ENCODE results near the gene RAPGEF5. TPM values are rescaled to one million over a fixed set of nuclear protein-coding genes. Genes with fewer than 3 reads are reported as not detected.

RAPGEF5 gene
- total RNA-seq, 1 donor from 2014 or later, result 230 TPM

GRCh38 chr7:22350466-22351328 is 6.3 kb downstream of the RAPGEF5 start:
- no peak for DNase-seq (ENCODE audit: extremely low read depth, low read depth, low spot score)

GRCh38 chr7:22348379-22348778 is 8.6 kb downstream of the RAPGEF5 start:
- DNase-seq (ENCODE audit: extremely low read depth, low read depth, low spot score), result no peak

- DNase-seq (ENCODE audit: extremely low read depth, low read depth, low spot score), result no peak
These were observed 10.4 kb downstream of the RAPGEF5 start for GRCh38 chr7:22346383-22347107.

GRCh38 chr7:22344655-22345054 is 12.3 kb downstream of the RAPGEF5 start:
- no peak for DNase-seq (ENCODE audit: extremely low read depth, low read depth, low spot score)

GRCh38 chr7:22343612-22344011 is 13.3 kb downstream of the RAPGEF5 start:
- no peak for DNase-seq (ENCODE audit: extremely low read depth, low read depth, low spot score)

- no peak for DNase-seq (ENCODE audit: extremely low read depth, low read depth, low spot score)
These were observed 13.9 kb downstream of the RAPGEF5 start for GRCh38 chr7:22343071-22343470.

GRCh38 chr7:22339725-22340390 is 17.1 kb downstream of the RAPGEF5 start:
- DNase-seq (ENCODE audit: extremely low read depth, low read depth, low spot score), result no peak

GRCh38 chr7:22338877-22339276 is 18.1 kb downstream of the RAPGEF5 start:
- no peak for DNase-seq (ENCODE audit: extremely low read depth, low read depth, low spot score)

- DNase-seq (ENCODE audit: extremely low read depth, low read depth, low spot score), result no peak
These were observed 18.5 kb downstream of the RAPGEF5 start for GRCh38 chr7:22338411-22338810.

GRCh38 chr7:22333680-22334141 is 23.2 kb downstream of the RAPGEF5 start:
- DNase-seq (ENCODE audit: extremely low read depth, low read depth, low spot score), result no peak

- DNase-seq (ENCODE audit: extremely low read depth, low read depth, low spot score), result no peak
These were observed 24.5 kb downstream of the RAPGEF5 start for GRCh38 chr7:22332461-22332870.

GRCh38 chr7:22331704-22332103 is 25.2 kb downstream of the RAPGEF5 start:
- no peak for DNase-seq (ENCODE audit: extremely low read depth, low read depth, low spot score)

- DNase-seq (ENCODE audit: extremely low read depth, low read depth, low spot score), result no peak
These were observed 26.1 kb downstream of the RAPGEF5 start for GRCh38 chr7:22330903-22331302.

- no peak for DNase-seq (ENCODE audit: extremely low read depth, low read depth, low spot score)
These were observed 27.0 kb downstream of the RAPGEF5 start for GRCh38 chr7:22329816-22330524.

GRCh38 chr7:22326181-22326580 is 30.8 kb downstream of the RAPGEF5 start:
- no peak for DNase-seq (ENCODE audit: extremely low read depth, low read depth, low spot score)

GRCh38 chr7:22325671-22326070 is 31.3 kb downstream of the RAPGEF5 start:
- DNase-seq (ENCODE audit: extremely low read depth, low read depth, low spot score), result no peak

- DNase-seq (ENCODE audit: extremely low read depth, low read depth, low spot score), result no peak
These were observed 33.2 kb downstream of the RAPGEF5 start for GRCh38 chr7:22323714-22324113.

GRCh38 chr7:22320416-22320815 is 36.5 kb downstream of the RAPGEF5 start:
- no peak for DNase-seq (ENCODE audit: extremely low read depth, low read depth, low spot score)

- DNase-seq (ENCODE audit: extremely low read depth, low read depth, low spot score), result no peak
These were observed 37.2 kb downstream of the RAPGEF5 start for GRCh38 chr7:22319424-22320403.

GRCh38 chr7:22318376-22318775 is 38.6 kb downstream of the RAPGEF5 start:
- no peak for DNase-seq (ENCODE audit: extremely low read depth, low read depth, low spot score)
